ENCODE data around the gene ANG. TPM values are rescaled to one million over a fixed set of nuclear protein-coding genes. Genes with fewer than 3 reads are reported as not detected.

Gene ANG
- total and polyA plus RNA-seq, 10 of the 15 experiments (the other 5 are each of a cell fraction or from before 2014, with no cell fraction given), result 1.0 to 5.9 (median 2.2) TPM

- no peak for TF ChIP-seq HDGF (IDR thresholded peaks at IDR 0.05)
- TF ChIP-seq POU2F2 (IDR thresholded peaks at IDR 0.05; ENCODE audit: borderline replicate concordance, low read depth, low read length), result peak; percentile 36; the same call in 1 of the 3 replicates
- TF ChIP-seq PAX8 (IDR thresholded peaks at IDR 0.05), result no peak
- TF ChIP-seq SMC3 (IDR thresholded peaks at IDR 0.05; ENCODE audit: borderline replicate concordance, low read length), result no peak
- no peak for TF ChIP-seq IRF5 (IDR thresholded peaks at IDR 0.05; ENCODE audit: borderline replicate concordance)
- TF ChIP-seq ESRRA (IDR thresholded peaks at IDR 0.05; ENCODE audit: low read length), result no peak
- TF ChIP-seq SIX5 (IDR thresholded peaks at IDR 0.05; ENCODE audit: low read depth, low read length, severe bottlenecking), result no peak
- TF ChIP-seq MXI1 (IDR thresholded peaks at IDR 0.05; ENCODE audit: low read depth, low read length), result no peak
- no peak for TF ChIP-seq BMI1 (IDR thresholded peaks at IDR 0.05; ENCODE audit: borderline replicate concordance)
- TF ChIP-seq CBFB (IDR thresholded peaks at IDR 0.05; ENCODE audit: low read depth), result peak; percentile 60; the same call in 1 of the 2 replicates
- TF ChIP-seq HDAC2 (IDR thresholded peaks at IDR 0.05), result no peak
- peak; percentile 56; the same call in 1 of the 2 replicates for TF ChIP-seq POLR2AphosphoS5 (IDR thresholded peaks at IDR 0.05; ENCODE audit: low read length)
- TF ChIP-seq FOXK2 (IDR thresholded peaks at IDR 0.05), result no peak
- TF ChIP-seq NRF1 (conservative IDR thresholded peaks at IDR 0.05; ENCODE audit: low read depth, low read length), result no peak
- no peak for TF ChIP-seq MYB (IDR thresholded peaks at IDR 0.05; ENCODE audit: borderline replicate concordance, low read depth, low read length)
- no peak for TF ChIP-seq E2F4 (IDR thresholded peaks at IDR 0.05; ENCODE audit: low read depth, low read length)
- peak; percentile 51; the same call in 1 of the 2 replicates for TF ChIP-seq MTA2 (IDR thresholded peaks at IDR 0.05; ENCODE audit: low read depth)
- no peak for TF ChIP-seq E2F8 (IDR thresholded peaks at IDR 0.05; ENCODE audit: low read depth, partially characterized antibody)
- TF ChIP-seq REST (IDR thresholded peaks at IDR 0.05; ENCODE audit: low read depth, low read length), result no peak
- TF ChIP-seq SREBF2 (IDR thresholded peaks at IDR 0.05; ENCODE audit: low read length), result no peak
- TF ChIP-seq SUZ12 (IDR thresholded peaks at IDR 0.05; ENCODE audit: unreplicated experiment), result no peak
- no peak for TF ChIP-seq KAT2A (conservative IDR thresholded peaks at IDR 0.05; ENCODE audit: control insufficient read depth, low read depth, low read length)
- TF ChIP-seq EZH2 (IDR thresholded peaks at IDR 0.05; ENCODE audit: borderline replicate concordance, control insufficient read depth, low read depth, low read length), result no peak
- TF ChIP-seq STAT1 (conservative IDR thresholded peaks at IDR 0.05), result no peak
Measured at GRCh38 chr14:20667957-20668356, 20.6 kb upstream of the ANG start (continued).
